Stimulated activated CD8-positive, alpha-beta memory T cell treated with anti-CD3 and anti-CD28 coated beads, Interleukin-15, amount 100 ng/mL, for 1 hour (primary cell): ENCODE data around the gene CIDEB.

Experiments
- DNase-seq: peaks from one replicate; pipeline ENCODE4 v3.0.0-alpha.2; 2020; ENCODE audit warnings: low read depth

The CIDEB gene

DNA sequence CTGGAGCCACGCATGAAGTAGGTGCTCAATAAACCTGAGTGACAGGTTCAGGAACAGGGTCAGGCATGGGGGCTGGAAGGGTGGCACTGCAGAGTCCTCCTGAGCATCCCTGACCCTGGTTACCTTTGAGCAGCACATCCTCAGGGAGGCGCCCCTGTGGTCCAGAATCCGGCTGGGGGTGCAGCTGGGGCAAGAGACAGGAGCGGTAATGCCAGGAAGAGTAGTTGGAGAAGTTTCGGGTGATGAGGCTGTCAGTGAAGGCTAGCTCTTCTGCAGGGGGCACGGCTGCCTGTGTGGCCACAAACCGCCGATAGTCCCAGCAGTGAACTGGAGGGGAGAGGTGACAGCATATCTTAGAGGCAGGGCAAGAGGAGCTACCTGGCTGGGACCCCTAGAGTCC, 38.4 kb downstream of the CIDEB start:
- DNase-seq = no peak

DNA sequence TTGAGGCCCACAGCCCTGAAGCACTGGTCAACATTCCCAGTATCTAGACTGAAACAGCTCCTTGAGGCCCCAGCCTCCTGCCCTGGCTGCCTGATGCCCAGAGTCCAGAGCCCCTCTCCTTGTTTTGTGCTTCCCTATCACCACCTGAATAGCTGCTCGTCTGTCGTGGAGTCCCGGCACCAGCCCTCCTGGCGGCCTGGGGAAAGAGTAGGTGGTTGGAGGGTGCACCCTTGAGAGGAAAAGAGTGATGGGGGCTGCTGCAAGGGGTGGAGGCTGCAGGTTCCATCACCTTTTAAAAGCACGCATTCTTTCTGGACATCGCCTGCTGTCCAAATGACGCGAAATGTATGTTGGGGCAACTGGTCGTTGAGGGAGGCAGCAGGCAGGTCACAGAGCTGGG, 39.6 kb downstream of the CIDEB start:
- no peak for DNase-seq

DNA sequence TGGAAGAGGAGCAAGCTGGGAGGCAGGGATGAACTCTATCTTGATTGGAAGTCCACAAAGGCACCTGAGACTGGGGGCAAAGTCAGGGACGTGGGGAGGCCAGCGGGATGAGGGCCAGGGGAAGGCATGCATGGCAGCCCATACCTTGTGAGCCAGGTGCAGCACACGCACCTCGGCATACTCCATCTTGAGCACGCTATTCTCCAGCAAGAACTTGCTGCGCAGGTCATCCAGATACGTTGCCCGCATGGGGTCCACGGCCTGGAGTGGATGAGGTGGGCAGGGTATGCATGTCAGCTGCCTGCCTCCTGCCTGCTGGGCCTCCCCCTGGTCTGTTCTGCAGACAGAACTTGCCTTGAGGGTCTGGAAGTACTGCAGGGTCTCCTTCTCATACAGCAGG, 40.3 kb downstream of the CIDEB start:
- no peak for DNase-seq

DNA sequence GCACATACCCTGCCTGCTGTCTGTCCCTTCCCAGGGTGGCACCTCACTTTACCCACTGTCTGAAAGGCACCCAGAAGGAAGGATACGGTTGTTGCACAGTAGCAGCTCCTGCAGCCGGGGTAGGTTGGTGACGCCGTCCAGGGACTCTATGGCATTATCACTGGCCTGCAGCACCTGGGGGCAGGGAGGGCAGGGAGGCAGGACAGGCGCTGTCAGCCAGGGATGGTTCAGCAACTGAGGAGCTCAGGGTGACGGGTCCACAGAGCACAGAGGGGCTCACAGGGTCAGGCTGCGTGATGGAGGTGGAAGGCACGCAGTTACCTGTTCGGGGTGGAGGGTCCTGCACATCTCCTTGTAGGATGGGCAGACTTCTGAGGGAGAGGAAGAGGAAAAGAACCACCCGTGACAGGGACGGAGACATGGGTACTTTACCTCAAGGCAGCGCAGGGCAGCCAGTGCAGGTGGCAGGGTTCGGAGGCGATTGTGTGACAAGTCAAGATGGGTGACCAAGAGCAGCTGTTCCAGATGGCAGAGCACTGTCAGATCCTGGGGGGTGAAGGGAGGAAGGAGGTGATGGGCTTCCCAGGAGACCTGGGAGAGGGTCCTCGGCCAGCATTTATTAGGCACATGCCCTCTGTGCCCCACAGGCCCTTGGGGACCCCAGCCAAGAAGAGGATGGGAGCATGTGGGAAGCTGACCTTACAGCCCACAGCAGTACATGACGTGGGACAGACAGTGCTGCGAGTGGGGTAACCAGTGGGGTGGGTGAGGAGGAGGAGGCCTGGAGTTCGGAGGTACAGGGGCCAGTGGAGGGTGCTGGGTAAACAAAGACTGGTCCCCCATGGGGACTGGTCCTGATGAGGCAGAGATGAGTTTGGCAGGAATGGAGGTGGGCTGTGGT, 41.2 kb downstream of the CIDEB start:
- DNase-seq = no peak

DNA sequence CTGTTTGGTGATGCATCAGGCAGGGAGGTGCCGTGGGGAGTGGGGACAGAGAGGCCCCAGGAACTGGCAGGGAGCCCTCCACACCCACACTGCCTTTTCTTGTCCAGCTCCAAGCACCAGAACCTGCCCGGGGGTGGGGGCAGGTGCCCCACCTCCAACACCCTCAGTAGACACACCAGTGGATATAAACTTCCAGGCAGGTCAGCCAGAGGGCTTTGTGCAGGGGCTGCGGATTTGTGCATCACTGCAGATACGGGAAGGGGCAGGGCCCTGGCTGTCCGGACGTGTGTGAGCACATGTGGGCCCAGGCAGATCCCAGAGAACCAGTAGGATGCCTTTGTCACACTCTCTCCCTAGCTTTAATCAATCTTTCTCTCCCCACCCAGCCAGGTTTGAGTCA, 43.5 kb downstream of the CIDEB start:
- no peak for DNase-seq

DNA sequence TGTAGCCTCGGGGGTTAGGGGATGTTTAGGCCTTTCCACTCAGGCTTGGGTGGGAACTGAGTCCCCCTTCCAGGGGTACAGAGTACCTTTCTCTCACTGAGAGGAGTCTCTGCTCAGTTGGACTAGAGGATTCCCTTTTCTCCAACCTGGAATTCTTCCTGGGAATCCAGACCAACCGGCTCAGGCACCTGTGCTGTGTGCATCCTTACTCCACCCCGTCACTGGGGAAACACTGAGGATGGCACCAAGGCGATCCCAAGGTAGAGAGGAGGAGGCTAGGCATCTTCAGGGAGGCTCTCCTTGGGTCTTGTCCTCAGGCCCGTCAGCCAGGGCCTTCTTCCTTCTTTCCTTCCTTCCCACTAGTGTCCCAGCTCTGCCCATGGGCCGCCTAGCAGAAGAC, 43.9 kb downstream of the CIDEB start:
- DNase-seq = no peak

DNA sequence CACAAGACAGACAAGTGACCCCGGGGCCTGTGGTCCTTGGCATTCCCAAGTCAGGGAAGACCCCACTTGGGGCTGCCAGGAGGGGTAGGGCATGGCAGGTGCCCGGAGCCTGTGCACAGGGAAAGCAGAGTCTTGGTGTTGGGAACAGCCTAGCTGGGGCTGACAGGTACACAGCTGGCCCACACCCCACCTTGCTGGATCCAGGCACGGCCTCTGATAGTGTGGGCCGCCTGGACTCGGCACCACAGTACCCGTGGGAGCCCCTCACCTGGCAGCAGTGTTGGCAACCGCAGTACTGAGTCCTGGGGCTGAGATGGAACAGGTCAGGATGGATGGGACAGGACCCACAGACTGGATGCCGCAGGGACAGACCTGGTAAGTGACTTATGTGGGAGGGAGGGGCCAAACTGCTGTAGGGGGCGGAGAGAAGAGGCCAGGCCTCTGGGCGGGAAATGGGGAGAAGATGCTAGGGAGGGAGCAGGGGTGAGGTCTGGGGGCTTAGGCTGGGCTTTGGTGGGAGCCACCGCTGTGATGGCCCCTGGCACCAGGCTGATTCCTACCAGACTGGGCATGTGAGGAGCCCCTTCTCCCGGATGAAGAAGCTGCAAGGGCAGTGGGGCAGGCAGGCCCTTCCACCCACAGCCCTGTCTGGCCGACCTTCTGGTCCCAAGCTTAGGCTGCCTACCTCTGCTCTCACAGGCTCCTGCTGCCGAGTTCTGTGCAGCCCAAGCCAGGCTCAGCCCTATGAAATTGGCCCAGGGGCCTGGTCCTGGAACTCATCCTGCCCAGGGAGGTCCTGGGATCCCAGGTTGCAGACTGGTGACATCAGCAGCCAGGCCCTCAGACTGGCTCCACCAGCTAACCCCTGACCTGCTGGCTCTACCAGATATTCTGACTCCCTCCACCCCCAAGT, 44.7 kb downstream of the CIDEB start, which contains the start of gene TGM1:
TSS of gene TGM1 (minus strand) at position 357 of the 913 bp plus-strand sequence. CDS start 825 bp downstream, outside the sequence.
- DNase-seq = no peak

DNA sequence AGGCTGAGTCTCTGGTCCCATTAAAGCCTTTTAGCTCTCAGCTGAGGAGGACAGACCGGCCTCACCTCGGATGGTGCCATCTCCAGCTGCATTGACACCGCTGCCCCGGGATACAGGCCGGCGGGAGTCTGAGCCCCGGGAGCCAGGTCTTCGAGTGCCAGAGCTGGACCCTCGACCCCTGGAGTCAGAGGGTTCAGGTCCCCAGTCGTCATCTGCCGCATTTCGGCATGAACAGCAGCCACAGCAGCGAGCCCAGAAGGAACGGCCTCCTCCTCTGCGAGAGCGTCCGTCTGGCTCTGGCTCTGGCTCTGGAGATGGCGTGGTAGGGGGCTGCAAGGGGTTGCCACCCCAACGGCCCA, 45.8 kb downstream of the CIDEB start:
- DNase-seq = no peak

DNA sequence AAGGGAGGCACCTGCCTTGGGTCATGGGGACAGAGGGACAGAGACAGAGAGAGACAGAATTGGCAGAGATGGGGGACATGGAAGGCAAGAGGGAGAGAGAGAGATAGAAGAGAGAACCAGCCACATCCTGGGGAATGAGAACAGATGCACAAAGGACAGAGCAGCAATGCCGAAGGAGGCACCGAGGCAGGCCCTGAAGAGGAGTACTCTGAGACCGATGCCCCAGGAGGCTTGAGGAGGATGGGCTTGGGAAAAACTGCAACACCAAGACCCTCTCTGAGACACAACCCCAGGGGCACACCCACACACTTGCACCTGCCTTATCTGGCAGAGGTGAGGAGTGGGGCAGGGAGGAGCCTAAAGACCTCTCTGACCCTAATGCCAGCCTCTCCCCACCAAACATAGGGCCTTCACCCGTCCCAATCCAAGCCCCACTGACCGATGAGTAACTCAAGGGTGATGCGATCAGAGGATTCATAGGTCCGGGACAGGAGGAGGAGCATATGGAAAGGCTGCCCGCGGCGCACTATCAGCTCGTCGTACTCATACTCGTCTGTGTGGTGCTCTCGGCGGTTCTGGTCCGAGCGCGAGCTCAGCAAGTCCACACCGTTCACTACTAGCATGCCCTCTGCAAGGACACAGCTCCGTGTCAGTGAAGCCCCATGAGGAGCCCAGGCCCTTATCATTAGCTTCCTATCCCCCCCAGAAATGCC, 46.4 kb downstream of the CIDEB start:
- no peak for DNase-seq

DNA sequence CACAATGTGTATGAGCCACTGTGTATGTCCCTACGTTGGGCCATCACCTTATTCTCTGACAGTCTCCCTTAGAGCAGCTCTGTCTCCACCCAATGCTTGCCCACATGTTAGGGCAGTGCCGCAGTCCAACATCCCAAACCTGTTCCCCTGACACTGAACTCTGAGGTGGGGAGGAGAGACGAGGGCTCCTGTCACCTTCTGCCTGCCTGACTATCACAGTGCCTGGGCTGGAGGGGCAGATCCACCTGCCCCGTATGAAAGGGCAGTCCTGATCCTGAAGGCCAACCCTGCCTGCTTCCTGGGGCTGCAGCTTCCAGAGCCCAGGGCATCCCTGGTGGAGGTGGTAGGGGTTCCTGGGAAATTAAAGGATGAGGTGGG, 47.0 kb downstream of the CIDEB start:
- no peak for DNase-seq

DNA sequence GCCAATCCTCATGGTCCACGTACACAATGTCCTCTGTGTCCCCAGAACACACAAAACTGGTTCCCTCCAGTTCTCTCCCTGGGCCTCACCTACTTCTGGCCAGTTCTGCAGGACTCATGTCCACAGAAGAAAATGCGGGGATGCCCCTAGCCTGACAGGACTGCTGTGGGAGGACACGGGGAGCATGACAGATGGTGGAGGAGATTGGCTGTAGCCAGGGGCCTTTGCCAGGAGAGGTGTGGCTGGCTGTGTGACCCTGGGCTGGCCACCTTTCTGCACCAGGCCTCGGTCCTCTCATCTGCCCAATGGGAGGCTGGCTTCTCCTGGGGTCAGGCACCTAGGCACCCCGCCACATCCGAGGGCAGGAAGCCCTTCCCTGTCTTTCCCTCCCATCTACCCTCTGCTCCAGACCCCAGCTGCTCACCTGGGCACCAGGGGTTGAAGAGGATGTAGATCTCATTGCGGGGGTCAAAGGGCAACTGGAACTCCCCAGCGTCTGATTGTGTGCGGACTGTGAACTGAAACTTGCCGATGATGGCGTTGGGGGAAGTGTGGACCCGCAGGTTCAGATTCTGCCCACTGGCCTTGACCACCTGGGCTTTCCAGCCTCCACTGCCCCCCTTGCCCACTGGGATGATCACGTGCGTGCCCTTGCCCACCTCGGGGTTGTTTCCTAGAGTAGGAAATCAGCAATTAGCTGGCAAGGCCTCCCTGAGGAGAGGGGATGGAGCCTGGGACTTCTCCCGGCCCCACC, 47.6 kb downstream of the CIDEB start:
- DNase-seq = no peak

DNA sequence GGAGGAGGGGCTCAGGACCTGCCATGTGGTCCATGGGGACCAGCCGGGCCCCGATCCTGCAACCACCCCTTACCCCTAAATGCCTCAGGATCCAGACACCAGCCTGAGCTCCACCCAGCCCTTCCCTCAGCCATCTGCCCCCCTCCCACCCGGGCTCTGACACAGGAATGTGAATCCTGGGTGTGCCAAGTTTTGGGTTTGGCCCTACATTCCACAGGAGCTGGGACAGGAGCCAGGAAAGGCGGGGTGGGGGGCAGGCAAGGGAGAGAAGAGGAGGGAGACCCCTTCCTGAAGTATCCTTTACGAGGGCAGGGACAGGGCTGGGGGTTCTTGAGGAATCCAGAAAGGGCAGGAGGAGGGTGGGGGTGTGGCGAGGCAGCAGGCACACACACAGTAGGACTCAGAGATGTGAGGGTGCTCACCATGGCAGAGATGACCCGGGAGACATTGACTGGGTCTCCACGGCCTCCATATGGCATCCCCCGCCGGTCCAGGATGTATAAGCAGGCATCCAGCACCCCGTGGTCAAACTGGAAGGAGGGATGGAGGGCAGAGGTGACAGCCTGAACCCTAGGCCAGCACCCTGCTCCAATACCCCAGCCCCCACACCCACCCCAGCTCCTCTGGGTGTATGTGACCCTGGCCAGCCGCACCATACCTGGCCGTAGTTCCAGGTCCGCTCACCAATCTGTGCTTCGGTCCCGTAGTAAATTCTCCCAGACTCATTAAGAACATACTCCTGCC, 48.3 kb downstream of the CIDEB start:
- DNase-seq = no peak

DNA sequence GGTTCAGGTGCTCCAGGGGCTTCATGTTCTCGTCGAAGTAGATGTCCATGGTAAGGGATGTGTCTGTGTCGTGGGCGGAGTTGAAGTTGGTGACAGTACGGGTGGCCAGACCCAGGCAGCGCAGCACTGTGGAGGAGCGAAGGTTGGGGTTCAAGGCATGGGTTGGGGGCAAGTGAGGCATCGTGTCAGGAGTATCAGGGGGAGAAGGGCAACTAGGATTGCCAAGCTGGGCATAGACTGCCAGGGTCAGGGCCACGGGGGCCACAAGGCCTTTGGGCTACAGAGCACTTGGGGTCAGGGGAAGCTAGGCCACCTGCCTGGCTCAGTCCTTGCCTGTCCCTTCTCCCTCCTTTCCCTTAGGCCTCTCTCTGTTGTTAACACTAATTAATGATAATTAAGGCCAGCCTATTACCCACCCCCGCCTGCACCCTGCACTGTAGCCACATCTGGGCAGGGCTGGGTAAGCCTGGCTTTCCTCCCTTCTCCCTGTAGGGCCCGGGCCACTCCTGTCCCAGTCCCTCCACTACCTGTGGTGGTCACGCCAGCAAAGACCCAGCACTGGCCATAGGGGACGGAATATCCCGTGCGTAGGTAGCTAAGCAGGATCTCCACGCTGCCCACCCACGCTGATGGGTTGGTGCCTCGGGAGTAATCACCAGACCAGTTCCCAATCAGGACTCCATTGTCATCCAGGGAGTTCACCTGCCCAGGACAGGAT, 49.1 kb downstream of the CIDEB start:
- DNase-seq = no peak

DNA sequence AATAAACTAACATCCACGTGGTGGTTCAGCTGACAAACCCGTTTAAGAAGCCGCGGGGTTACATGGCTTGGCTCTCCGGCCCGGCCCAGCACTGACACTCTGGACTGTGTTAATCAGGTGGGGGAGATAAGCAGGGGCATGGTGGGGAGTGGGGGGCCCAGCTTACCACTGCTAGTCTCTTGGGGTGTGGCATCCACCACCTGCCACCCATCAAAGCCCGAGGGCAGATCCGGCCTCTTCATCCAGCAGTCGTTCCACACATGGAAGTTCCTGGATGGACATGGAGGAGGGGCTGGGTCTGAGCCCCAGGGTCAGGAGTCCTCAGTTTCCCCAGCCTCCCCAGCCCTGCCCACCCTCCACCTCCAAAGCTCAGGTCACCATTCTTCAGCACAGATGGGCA, 49.7 kb downstream of the CIDEB start:
- DNase-seq = no peak

DNA sequence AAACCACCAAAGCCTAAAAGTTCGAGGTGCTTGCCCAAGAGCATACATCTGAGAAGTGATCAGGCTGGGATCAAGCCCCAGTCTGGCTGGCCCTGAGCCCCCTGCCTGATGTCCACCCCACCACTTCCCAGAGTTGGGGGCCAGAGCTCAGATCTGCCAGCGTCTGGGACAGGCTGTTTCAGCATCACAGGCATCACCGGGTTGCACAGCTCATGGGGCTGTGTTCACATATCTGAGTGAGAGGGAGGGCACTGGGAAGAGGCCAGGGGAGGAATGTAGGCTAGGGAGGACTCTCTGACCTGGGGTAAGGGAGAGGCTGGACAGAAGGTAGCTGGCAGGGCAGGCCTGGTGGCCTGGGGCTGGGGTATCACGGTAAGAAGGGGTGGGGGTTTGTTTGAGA, 50.8 kb downstream of the CIDEB start:
- no peak for DNase-seq

DNA sequence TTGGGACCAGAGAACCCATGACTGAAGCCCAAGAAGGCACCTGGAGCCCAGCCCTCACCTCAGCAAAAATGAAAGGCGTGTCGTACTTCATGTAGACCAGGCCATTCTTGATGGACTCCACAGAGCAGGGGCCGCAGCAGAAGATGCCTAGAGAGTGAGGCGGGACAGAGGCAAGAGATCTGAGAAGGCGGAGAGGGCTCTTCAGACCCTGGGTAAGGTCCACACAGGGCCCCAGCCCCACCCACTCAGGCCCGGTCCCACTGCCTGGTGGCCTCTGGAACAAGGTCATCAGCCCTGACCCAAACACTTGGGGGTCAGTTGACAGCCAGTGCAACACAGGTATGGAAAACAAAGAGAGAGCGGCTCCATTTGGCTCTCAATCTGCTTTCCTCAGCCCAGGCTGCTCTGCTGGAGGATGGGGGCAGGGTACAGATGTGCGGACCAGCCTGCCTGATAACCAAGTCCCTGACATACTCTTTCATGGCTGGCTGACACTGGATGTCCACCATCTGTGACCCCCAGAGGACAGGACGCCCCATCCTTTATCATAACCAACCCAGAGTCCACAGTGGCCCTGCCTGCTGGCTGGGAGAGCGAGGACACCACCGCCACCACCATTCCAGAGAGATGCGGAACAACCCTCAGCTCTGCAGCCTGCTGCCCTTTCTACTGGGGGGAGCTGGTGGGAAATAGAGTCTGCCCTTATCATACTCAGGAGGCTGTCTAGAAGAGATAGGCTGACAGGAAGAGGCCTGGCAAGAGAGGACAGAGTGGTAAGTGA, 51.7 kb downstream of the CIDEB start:
- DNase-seq = no peak

DNA sequence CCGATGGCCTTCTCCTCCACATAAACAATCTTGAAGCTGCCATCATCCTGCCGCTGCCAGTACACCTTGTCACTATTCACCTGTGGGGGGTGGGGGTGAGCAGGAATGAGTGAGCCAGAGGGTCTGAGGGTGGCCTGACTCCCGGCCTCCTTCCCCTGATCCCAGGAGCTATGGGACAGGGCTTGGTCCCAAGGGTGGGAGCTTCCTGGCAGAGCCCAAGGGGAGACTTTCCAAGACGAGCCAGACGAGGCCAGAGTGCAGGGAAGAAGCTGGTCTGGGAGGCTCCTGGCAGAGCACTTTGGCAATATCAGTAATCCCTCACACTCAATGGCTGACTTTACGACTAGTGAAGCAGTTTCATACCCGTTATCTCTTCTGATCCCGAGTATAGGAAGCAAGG, 52.3 kb downstream of the CIDEB start:
- no peak for DNase-seq
